ENCODE results near the gene GALK1.
"Not testable (repeated sequence)": the region's sequence is repeated elsewhere in the genome, so short reads cannot be mapped to it uniquely, and the experiment has no call there.

GALK1 gene

GRCh38 chr17:75763613-75764416 lies 1.2 kb downstream of the GALK1 start:
- no peak for DNase-seq

DNA sequence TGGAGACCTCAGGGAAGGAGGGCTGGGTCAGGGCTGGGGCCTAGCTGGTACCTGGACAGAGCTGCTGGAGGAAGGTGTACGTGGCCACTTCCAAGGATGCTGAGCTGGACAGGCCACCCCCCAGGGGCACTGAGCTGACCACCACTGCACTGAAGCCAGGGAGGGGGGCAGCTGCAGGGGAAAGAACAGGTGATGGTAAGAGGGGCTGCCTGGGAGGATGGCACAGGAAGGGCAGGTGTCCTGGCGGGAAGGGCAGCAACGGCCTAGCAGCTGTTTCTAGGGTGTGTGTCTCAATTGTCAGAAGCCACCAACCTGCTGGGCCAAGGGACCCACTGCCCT lies 1.8 kb downstream of the GALK1 start:
- no peak for DNase-seq

GRCh38 chr17:75762513-75763268 lies 2.3 kb downstream of the GALK1 start:
- no peak for DNase-seq

- DNase-seq = not testable (repeated sequence)
These were observed 4.9 kb downstream of the GALK1 start for GRCh38 chr17:75759978-75760640.

DNA sequence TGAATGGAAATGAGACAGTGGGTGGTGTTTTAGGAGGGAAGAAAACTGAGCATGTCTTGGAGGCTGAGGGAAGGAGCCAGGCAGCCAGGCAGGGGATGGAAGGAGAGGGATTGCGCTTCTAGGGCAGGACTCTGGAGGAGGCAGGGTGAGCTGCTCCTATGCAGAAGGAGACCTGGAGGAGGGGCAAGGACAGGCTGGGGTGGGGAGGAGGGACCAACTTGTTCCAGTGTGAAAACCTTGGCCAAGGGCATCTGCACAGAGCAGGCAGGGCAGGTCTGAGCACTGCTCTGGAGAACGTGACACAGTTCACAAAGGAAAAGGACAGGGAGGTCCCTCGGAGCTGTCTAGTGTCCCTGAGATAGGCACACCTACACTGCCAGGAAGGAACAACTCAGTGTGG lies 5.5 kb downstream of the GALK1 start:
- no peak for DNase-seq

DNA sequence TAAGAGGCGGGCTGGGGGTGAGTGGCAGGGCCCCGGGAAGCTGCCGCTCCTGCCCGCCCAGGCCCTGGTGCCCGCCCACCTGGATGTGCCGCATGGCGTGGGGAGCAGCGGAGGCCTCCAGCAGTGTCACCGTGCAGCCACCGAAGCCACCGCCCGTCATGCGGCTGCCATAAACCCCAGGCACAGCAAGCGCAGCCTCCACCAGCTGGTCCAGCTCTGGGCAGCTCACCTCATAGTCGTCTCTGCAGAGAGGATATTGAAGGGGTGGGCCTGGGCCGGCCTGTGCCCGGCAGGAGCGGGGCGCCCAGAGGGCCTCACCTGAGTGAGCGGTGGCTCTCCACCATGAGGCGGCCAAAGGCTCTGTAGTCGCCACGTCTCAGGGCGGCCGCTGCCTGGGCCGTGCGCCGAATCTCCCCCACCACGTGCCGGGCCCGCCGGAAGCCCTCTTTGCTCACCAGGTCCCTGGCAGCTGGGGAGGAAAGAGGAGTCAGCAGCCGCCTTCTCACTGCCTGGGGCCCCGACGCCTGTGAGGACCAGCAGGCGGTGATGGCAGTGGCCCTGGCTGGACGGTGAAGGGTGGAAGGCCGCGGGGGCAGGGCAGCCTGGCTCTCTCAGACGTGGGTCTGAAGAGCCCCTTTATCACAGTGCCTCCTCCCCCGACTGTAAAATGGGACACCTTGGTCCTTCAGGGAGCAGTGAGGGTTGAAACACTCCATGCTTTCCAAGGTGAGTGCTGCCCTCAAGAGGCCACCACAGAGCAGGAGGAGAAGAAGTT lies 6.7 kb downstream of the GALK1 start:
- DNase-seq = no peak

DNA sequence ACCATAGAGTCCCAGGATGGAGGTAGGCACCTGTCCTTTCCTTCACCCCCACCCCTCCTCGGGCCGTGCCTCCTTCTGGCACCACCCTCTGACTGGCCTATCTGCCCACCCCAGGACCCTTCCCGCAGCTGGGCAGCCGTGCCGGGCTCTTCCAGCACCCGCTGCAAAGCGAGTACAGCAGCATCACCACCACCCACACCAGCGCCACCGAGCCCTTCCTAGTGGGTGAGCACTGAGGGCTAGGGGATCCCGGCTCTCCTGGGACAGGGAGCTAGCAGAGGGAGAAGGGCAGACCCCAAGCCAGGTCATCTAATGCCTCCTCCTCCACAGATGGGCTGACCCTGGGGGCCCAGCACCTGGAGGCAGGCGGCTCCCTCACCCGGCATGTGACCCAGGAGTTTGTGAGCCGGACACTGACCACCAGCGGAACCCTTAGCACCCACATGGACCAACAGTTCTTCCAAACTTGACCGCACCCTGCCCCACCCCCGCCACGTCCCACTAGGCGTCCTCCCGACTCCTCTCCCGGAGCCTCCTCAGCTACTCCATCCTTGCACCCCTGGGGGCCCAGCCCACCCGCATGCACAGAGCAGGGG lies 7.8 kb downstream of the GALK1 start:
- no peak for DNase-seq

DNA sequence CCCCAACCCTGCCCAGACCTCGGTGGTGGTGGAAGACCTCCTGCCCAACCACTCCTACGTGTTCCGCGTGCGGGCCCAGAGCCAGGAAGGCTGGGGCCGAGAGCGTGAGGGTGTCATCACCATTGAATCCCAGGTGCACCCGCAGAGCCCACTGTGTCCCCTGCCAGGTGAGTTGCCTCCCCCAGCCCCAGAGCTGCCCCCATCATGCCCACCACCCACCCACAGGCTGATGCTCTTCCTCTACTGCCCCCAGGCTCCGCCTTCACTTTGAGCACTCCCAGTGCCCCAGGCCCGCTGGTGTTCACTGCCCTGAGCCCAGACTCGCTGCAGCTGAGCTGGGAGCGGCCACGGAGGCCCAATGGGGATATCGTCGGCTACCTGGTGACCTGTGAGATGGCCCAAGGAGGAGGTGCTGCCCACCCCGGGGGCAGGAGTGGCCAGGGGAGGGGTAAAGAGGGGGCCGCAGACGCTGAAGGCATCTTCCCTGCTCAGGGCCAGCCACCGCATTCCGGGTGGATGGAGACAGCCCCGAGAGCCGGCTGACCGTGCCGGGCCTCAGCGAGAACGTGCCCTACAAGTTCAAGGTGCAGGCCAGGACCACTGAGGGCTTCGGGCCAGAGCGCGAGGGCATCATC lies 8.4 kb downstream of the GALK1 start:
- no peak for DNase-seq

DNA sequence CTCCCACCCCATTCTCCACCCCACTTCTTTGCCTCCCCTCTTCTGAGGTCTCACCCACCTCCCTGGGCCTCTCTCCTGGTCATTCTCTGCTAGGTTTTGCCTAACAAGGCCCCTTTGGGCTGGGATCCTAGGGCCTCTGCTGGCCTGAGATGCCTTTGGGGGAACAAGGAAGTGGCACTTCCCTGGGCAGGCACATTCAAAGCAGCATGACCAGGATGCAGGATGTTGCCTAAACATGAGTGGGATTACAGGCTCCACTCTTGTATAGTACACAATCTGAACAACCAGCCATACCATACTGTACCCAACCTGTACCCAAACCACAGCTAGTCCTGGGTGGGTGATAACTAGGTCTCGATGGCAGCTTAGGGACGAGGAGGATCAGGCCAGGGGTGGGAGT lies 9.0 kb downstream of the GALK1 start:
- DNase-seq = no peak

DNA sequence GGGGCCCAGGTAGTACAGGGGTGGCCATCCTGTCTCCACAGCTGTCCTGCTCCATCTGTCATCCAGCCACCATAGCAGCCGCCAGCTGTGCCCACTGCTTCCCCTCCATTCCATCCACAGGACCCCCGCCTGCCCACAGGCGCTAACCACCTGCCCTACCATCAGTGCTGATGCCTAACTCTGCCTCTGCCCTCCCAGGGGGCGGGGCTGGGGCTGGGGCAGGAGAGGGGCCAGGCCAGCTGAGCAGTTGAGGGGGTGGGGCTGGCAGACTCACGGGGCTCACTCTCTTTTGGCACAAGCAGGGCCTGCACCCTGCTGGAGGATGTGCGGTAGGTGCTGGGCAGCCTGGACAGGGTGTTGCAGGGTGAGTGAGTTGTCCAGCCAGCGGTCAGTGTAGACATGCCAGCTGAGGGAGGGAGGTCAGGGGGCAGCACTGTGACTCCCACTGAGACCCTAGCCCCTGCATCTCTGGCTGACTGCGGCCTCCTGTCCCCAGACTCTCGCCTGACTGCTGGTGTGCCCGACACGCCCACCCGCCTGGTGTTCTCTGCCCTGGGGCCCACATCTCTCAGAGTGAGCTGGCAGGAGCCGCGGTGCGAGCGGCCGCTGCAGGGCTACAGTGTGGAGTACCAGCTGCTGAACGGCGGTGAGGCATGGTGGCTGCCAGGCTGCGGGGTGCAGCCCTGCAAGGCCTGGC lies 9.6 kb downstream of the GALK1 start:
- no peak for DNase-seq

DNA sequence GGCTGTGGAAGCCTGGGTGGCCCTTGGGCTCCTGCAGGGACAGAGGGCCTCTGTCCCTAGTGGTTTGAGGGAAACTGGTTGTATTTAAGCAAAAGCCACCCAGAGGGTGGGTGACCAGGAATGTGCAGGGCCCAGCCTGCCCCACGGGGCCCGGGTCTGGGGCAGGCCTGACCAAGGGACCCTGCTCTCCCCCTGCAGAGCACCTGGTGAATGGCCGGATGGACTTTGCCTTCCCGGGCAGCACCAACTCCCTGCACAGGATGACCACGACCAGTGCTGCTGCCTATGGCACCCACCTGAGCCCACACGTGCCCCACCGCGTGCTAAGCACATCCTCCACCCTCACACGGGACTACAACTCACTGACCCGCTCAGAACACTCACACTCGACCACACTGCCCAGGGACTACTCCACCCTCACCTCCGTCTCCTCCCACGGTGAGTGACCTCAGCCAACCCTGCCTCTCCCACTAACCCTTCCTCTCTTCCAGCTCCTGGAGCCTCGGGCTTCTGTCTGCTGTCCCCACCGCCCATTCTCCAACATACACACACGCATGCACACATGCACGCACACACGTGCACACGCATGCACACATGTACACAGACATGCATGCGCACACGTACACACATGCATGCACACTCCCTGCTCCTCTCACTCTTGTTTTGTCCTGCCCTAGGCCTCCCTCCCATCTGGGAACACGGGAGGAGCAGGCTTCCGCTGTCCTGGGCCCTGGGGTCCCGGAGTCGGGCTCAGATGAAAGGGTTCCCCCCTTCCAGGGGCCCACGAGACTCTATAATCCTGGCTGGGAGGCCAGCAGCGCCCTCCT lies 10.4 kb downstream of the GALK1 start:
- DNase-seq = no peak

- peak; percentile 88 for DNase-seq
These were observed 11.2 kb downstream of the GALK1 start for GRCh38 chr17:75753514-75754377.

DNA sequence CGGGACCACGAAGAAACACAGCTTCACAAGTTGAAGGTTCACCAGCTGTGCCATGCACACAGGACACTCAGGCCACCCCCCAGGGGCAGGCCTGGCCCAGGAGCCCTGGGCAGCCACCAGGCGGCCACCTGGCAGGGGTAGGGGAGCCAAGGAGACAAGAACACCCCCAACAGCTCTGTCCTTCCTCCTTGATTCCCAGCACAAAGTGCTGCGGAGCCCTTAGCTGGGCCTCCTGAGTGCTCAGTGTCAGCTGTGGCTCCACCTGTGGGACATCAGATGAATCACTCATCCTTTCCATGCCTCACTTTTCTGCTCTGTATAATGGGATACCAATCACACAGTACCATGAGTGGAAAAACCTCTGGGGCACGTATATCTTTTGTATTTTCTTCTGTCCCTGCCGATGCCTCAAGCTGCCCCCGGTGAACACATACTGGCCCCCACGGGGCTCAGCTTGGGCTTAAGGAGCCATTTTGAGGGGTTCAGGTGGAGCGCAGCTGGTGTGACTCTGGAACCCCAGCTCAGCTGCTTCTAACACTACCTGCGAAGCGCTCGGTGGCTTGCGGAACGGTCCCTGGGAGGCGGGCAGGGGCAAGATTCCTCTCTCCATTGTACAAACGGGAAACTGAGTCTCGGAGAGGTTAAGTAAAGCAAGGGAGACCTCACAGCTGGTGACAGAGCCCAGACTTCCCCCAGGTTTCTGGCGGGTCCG lies 12.0 kb downstream of the GALK1 start:
- DNase-seq = no peak

DNA sequence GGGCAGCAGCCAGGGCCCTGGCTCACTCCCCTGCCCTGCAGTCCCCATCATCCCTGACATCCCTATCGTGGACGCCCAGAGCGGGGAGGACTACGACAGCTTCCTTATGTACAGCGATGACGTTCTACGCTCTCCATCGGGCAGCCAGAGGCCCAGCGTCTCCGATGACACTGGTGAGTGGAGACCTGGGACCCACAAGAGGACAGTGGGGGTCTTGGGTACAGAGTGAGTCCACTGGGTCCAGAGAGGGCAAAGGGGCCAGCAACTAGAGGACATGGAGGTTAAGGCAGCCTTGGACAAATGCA lies 12.6 kb downstream of the GALK1 start:
- no peak for DNase-seq

- DNase-seq = no peak
These were observed 13.2 kb downstream of the GALK1 start for GRCh38 chr17:75751676-75752404.

- DNase-seq = no peak
These were observed 14.2 kb downstream of the GALK1 start for GRCh38 chr17:75750661-75751423.

DNA sequence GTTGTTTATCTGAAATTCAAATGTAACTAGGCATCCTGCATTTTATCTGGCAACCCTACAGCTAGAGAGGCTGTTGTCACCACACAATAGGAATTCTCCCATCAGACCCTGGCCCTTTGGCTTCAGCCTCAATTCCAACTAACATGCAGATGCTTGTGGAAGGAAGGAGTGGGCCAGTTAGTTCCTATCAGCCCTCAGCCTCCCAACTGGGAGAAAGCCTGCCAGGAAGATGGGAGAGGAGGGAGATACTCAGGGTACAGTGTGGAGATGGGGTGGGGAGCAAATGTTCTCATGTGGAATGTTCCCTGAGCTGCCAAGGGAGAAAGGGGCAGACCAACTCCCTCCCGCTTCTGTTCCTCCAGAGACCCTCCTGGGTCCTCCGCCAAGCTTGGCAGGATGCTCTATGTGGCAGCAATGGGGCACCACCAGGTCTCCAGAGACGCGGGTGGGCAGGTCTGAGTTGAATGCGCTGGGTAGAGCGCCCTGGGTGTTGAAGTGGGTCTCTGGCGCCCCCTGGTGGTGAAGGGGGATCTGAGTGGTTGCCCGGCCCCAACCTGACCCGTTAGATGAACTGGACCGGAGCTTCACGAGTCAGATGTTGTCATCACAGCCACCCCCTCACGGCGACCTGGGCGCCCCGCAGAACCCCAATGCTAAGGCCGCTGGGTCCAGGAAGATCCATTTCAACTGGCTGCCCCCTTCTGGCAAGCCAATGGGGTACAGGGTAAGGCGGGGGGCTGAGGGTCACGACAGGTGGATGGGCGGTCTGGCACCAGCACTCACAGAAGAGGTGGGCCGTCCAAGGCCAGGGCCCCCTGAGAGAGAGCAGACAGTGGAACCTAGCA lies 15.2 kb downstream of the GALK1 start:
- peak; percentile 88 for DNase-seq
